GM12874 (cell line): ENCODE results near the gene RNASEL.

Experiments
- CTCF ChIP-seq: IDR thresholded peaks from 2 replicates; pipeline ENCODE4 v1.5.1; 2011; ENCODE audit warnings: low read depth, mild to moderate bottlenecking, control low read depth, low read length, moderate library complexity; ENCODE audit not compliant: insufficient read depth

The RNASEL gene

GRCh38 chr1:182617014-182617429 lies 28.0 kb upstream of the RNASEL start:
- no peak for TF ChIP-seq CTCF

- no peak for TF ChIP-seq CTCF
Measured at GRCh38 chr1:182616130-182617013, 27.3 kb upstream of the RNASEL start.

DNA sequence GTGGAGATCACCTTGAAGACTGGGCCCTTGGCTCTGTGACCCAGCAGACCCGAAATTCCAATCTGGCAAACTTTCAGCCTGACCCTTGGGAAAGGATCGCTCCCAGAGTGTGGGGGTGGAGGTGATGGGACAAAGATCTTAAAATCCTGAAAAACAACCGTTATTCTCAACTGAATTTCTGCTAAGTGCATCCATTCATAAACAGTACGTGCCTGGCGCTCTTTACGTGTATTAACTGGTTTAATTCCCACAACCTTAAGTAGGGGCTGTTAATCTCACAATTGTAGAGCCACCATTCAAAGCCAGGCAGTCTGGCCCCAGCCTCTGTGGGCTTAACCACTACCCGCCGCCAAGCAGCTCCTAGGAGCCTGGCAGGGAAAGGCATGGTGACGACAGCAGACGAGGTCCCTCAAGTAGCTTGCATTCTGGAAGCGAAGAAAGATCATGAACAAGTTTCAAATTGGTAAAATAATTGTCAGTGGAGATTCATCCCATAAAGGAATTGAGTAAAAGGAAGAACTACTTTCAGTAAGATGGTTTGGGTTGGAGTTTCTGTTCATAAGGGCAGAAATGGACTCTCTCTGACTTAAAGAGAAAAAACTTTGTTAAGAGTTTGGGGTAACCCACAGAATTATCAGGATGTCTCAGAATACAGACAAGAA lies 26.5 kb upstream of the RNASEL start:
- no peak for TF ChIP-seq CTCF

DNA sequence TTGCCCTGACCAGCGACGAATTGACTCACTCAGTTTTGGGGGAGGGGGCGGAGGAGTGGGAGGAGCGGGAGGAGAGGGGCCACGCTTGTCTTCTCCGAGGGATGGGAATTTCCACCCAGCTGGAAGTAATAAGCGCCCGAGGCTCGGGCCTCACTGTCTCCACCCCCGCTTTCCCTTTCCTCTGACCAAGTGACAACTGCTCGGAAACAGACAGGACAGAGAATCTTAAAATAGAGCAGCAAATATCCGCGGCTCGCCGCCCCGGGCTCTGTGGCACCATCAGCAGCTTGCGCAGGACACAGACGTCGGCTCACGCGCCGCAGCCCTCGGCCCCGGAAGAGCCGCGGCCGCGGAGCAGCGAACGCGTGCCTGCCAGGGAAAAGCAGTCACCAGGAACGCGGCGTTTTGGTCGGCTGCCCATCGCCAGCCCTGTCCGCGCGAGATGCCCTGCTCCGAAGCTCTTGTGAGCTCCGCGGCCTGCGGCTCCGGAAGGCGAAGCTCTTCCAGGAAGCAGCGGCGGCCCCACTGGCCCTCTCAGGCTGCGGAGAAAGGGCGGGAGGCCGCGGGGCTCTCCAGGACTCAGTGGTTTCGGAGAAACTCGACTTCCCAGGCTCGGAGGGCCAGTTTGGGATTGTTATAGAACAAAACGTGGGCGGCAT lies 25.9 kb upstream of the RNASEL start:
- TF ChIP-seq CTCF: no peak

- TF ChIP-seq CTCF: no peak
Measured at GRCh38 chr1:182611787-182612186, 22.7 kb upstream of the RNASEL start.

- TF ChIP-seq CTCF: no peak
Measured at GRCh38 chr1:182611326-182611725, 22.3 kb upstream of the RNASEL start.

GRCh38 chr1:182610606-182611194 lies 21.6 kb upstream of the RNASEL start:
- no peak for TF ChIP-seq CTCF
